ENCODE data around the gene KRTAP5-8.

DNA sequence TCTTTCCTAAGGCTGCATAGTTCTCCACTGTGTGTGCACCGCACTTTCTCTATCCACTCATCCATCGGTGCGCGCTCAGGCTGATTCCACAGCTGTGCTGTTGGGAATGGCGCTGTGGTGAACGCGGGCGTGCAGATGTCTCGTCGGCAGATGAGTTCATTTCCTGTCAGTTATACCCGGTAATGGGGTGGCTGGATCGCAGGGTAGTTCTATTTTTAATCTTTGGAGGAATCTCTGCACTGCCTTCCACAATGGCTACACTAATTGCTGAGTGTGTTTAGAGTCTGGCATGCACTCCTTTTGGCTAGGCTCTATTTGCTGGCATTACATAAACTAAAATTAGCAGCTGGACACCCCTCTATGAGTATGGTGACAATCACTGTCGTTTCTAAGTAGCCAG is 38.7 kb upstream of the KRTAP5-8 start:
- no peak for TF ChIP-seq GABPA (IDR thresholded peaks at IDR 0.05 in 1 of 2, conservative IDR thresholded peaks at IDR 0.05 in 1 of 2)
- TF ChIP-seq FOXA1 (IDR thresholded peaks at IDR 0.05) = no peak
- TF ChIP-seq, protein P1, sequence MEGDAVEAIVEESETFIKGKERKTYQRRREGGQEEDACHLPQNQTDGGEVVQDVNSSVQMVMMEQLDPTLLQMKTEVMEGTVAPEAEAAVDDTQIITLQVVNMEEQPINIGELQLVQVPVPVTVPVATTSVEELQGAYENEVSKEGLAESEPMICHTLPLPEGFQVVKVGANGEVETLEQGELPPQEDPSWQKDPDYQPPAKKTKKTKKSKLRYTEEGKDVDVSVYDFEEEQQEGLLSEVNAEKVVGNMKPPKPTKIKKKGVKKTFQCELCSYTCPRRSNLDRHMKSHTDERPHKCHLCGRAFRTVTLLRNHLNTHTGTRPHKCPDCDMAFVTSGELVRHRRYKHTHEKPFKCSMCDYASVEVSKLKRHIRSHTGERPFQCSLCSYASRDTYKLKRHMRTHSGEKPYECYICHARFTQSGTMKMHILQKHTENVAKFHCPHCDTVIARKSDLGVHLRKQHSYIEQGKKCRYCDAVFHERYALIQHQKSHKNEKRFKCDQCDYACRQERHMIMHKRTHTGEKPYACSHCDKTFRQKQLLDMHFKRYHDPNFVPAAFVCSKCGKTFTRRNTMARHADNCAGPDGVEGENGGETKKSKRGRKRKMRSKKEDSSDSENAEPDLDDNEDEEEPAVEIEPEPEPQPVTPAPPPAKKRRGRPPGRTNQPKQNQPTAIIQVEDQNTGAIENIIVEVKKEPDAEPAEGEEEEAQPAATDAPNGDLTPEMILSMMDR (IDR thresholded peaks at IDR 0.05; ENCODE audit: low read depth, low read length, missing input control) = no peak
- no peak for TF ChIP-seq RAD21 (IDR thresholded peaks at IDR 0.05)
- no peak for TF ChIP-seq REST (IDR thresholded peaks at IDR 0.05)
- TF ChIP-seq YY1 (IDR thresholded peaks at IDR 0.05) = no peak
- TF ChIP-seq NR2F2 (IDR thresholded peaks at IDR 0.05) = no peak
- TF ChIP-seq JUND (IDR thresholded peaks at IDR 0.05) = no peak
- TF ChIP-seq, protein P2, sequence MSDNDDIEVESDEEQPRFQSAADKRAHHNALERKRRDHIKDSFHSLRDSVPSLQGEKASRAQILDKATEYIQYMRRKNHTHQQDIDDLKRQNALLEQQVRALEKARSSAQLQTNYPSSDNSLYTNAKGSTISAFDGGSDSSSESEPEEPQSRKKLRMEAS (IDR thresholded peaks at IDR 0.05) = no peak
- no peak for TF ChIP-seq SP1 (IDR thresholded peaks at IDR 0.05)
- no peak for TF ChIP-seq TAF1 (conservative IDR thresholded peaks at IDR 0.05)
- no peak for TF ChIP-seq RXRA (IDR thresholded peaks at IDR 0.05)
- TF ChIP-seq HNF4A (conservative IDR thresholded peaks at IDR 0.05) = no peak
- TF ChIP-seq, protein P3, sequence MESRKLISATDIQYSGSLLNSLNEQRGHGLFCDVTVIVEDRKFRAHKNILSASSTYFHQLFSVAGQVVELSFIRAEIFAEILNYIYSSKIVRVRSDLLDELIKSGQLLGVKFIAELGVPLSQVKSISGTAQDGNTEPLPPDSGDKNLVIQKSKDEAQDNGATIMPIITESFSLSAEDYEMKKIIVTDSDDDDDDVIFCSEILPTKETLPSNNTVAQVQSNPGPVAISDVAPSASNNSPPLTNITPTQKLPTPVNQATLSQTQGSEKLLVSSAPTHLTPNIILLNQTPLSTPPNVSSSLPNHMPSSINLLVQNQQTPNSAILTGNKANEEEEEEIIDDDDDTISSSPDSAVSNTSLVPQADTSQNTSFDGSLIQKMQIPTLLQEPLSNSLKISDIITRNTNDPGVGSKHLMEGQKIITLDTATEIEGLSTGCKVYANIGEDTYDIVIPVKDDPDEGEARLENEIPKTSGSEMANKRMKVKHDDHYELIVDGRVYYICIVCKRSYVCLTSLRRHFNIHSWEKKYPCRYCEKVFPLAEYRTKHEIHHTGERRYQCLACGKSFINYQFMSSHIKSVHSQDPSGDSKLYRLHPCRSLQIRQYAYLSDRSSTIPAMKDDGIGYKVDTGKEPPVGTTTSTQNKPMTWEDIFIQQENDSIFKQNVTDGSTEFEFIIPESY (IDR thresholded peaks at IDR 0.05) = no peak
